Measurements from ENCODE around the gene CHRND.

CHRND gene

DNA sequence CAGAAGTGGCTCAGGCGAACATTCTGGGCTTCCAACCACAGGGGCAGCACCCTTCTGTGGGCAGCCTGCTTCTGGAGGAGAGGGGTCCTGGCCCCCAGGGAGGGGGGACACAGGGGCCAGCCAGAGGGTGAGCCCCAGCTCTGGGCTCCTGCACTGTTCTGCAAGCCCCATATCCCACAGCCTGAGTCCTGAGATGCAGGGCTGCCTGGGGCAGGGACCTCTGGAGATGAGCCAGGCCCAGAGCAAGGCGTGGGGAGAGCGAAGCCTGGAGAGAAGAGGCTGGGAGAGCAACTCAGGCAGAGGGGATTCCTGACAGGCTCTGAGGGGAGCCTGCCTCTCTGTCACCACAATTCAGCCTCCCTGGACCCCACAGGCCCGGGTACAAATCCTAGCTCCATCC, 19.3 kb upstream of the CHRND start:
- no peak overlapping the region for H3K27ac ChIP-seq (ENCODE audit: low read length)
- no peaks in the 10 kb centered on the region for H3K4me1 ChIP-seq (ENCODE audit: low read length)
- H3K79me2 ChIP-seq (ENCODE audit: low read length): no peaks in the 10 kb centered on the region
- no peak overlapping the region for H3K9ac ChIP-seq (ENCODE audit: low read length)
- no peaks in the 10 kb centered on the region for H4K20me1 ChIP-seq (ENCODE audit: insufficient read depth, low read length)
- H3K36me3 ChIP-seq (replicated peaks; ENCODE audit: low read depth, low read length): no peaks in the 10 kb centered on the region
- H3K4me2 ChIP-seq (ENCODE audit: low read length): no peak overlapping the region
- TF ChIP-seq, protein P1, sequence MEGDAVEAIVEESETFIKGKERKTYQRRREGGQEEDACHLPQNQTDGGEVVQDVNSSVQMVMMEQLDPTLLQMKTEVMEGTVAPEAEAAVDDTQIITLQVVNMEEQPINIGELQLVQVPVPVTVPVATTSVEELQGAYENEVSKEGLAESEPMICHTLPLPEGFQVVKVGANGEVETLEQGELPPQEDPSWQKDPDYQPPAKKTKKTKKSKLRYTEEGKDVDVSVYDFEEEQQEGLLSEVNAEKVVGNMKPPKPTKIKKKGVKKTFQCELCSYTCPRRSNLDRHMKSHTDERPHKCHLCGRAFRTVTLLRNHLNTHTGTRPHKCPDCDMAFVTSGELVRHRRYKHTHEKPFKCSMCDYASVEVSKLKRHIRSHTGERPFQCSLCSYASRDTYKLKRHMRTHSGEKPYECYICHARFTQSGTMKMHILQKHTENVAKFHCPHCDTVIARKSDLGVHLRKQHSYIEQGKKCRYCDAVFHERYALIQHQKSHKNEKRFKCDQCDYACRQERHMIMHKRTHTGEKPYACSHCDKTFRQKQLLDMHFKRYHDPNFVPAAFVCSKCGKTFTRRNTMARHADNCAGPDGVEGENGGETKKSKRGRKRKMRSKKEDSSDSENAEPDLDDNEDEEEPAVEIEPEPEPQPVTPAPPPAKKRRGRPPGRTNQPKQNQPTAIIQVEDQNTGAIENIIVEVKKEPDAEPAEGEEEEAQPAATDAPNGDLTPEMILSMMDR (IDR thresholded peaks at IDR 0.05; ENCODE audit: low read depth, low read length): no peak
- TF ChIP-seq EZH2phosphoT487 (IDR thresholded peaks at IDR 0.05; ENCODE audit: low read depth): no peak
- no peaks in the 10 kb centered on the region for H3K27me3 ChIP-seq (ENCODE audit: low read depth, low read length)
- no peaks in the 10 kb centered on the region for H3K9me3 ChIP-seq (ENCODE audit: insufficient read depth, low read length)
- H2AFZ ChIP-seq (ENCODE audit: low read depth, low read length): no peak overlapping the region
- H3K4me3 ChIP-seq (ENCODE audit: low read length): no peak overlapping the region

DNA sequence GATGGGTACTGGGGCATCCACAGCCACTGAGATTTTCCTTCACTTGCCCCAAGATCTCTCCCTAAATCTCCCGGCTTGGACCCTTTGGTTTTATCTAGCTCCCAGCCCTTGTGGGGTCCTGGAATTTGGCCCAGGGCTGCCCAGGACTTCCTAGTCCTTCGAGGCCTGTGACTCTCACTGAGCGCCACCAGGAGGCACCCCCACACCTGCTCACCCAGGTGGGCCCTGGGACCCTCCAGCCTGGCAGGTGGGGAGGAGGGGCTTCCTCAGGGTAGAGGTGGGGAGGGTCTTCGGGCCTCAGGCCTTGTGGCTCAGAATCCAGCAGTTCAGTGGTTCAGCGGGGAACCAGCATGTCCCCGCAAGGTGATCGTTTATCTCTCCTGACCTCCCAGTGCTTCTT, 17.7 kb upstream of the CHRND start:
- H3K27me3 ChIP-seq (ENCODE audit: low read depth, low read length): no peaks in the 10 kb centered on the region
- TF ChIP-seq EZH2phosphoT487 (IDR thresholded peaks at IDR 0.05; ENCODE audit: low read depth): no peak
- TF ChIP-seq, protein P1 (IDR thresholded peaks at IDR 0.05; ENCODE audit: low read depth, low read length): no peak
- H3K4me3 ChIP-seq (ENCODE audit: low read length): no peak overlapping the region
- no peak overlapping the region for H2AFZ ChIP-seq (ENCODE audit: low read depth, low read length)
- H3K79me2 ChIP-seq (ENCODE audit: low read length): no peaks in the 10 kb centered on the region
- no peak overlapping the region for H3K9ac ChIP-seq (ENCODE audit: low read length)
- H3K9me3 ChIP-seq (ENCODE audit: insufficient read depth, low read length): no peaks in the 10 kb centered on the region
- no peaks in the 10 kb centered on the region for H3K36me3 ChIP-seq (replicated peaks; ENCODE audit: low read depth, low read length)
- no peaks in the 10 kb centered on the region for H4K20me1 ChIP-seq (ENCODE audit: insufficient read depth, low read length)
- no peak overlapping the region for H3K27ac ChIP-seq (ENCODE audit: low read length)
- no peak overlapping the region for H3K4me2 ChIP-seq (ENCODE audit: low read length)
- no peaks in the 10 kb centered on the region for H3K4me1 ChIP-seq (ENCODE audit: low read length)

DNA sequence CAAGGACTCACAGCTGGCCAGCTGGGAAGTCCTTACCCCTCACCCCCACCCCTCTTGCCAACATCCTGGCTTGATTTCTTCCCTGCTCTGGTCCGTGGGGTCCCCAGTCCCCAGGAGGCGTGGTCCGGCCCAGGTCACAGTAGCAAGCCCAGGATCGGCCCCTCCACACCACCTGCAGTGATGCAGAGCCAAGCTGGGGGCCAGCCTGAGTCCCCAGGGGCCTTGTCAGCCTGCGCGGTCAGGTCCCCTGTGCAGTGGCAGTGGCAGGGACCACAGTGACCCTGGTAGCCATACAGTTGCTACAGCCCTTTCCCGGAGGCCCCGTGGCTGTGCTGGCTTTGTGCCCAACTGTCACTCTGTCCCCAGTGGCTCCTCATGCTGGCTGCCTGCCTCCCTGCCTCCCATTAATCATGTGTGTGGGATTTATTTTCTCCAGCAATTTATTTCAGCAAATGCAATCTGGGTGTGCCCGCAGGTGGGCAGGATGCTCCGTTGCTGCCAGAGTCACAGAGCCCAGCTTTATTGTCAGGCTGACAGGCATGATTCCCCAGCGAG, 14.5 kb upstream of the CHRND start:
- Histone ChIP-seq H4K20me1 (ENCODE audit: insufficient read depth, low read length) (no peaks in the 10 kb centered on the region), H3K36me3 (replicated peaks; ENCODE audit: low read depth, low read length) (no peaks in the 10 kb centered on the region), H3K9ac (ENCODE audit: low read length) (no peak overlapping the region), H3K27me3 (ENCODE audit: low read depth, low read length) (no peaks in the 10 kb centered on the region), H3K4me3 (ENCODE audit: low read length) (no peak overlapping the region), H3K27ac (ENCODE audit: low read length) (no peak overlapping the region), H3K9me3 (ENCODE audit: insufficient read depth, low read length) (no peaks in the 10 kb centered on the region), H3K4me1 (ENCODE audit: low read length) (no peaks in the 10 kb centered on the region), H3K4me2 (ENCODE audit: low read length) (no peak overlapping the region), H3K79me2 (ENCODE audit: low read length) (no peaks in the 10 kb centered on the region), H2AFZ (ENCODE audit: low read depth, low read length) (no peak overlapping the region)
- TF ChIP-seq, protein P1 (IDR thresholded peaks at IDR 0.05; ENCODE audit: low read depth, low read length): no peak
- no peak for TF ChIP-seq EZH2phosphoT487 (IDR thresholded peaks at IDR 0.05; ENCODE audit: low read depth)

DNA sequence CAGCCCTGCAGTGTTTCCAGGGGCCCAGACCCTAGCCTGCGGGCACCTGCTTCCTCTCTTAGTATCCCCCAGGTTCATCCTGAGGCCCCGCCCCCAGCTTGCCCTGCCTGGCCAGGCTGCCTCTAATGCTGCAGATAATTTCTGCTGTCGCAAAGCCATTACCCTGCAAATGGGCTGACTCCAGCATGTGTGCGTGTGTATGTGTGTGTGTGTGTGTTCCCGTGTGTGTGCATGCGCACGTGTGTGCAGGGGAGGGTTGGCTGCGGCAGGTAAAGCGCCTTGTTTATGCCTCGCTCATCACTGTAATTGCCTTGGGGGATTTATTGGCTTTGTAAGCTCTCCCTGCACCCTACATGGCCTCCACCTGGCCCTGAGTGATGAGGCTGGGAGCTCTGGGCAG, 13.4 kb upstream of the CHRND start:
- H3K36me3 ChIP-seq (replicated peaks; ENCODE audit: low read depth, low read length): no peaks in the 10 kb centered on the region
- no peaks in the 10 kb centered on the region for H3K4me1 ChIP-seq (ENCODE audit: low read length)
- H4K20me1 ChIP-seq (ENCODE audit: insufficient read depth, low read length): no peaks in the 10 kb centered on the region
- no peaks in the 10 kb centered on the region for H3K79me2 ChIP-seq (ENCODE audit: low read length)
- no peaks in the 10 kb centered on the region for H3K27me3 ChIP-seq (ENCODE audit: low read depth, low read length)
- no peaks in the 10 kb centered on the region for H3K9me3 ChIP-seq (ENCODE audit: insufficient read depth, low read length)
- TF ChIP-seq, protein P1 (IDR thresholded peaks at IDR 0.05; ENCODE audit: low read depth, low read length): no peak
- no peak for TF ChIP-seq EZH2phosphoT487 (IDR thresholded peaks at IDR 0.05; ENCODE audit: low read depth)
- no peak overlapping the region for H3K4me2 ChIP-seq (ENCODE audit: low read length)
- H3K27ac ChIP-seq (ENCODE audit: low read length): no peak overlapping the region
- H3K9ac ChIP-seq (ENCODE audit: low read length): no peak overlapping the region
- H3K4me3 ChIP-seq (ENCODE audit: low read length): no peak overlapping the region
- no peak overlapping the region for H2AFZ ChIP-seq (ENCODE audit: low read depth, low read length)

All from OCI-LY3 (cell line).